ENCODE measurements around the gene PRR5L.
A peak's percentile ranks its signal among the peaks of the same experiment; 100 is the strongest.

PRR5L gene

DNA sequence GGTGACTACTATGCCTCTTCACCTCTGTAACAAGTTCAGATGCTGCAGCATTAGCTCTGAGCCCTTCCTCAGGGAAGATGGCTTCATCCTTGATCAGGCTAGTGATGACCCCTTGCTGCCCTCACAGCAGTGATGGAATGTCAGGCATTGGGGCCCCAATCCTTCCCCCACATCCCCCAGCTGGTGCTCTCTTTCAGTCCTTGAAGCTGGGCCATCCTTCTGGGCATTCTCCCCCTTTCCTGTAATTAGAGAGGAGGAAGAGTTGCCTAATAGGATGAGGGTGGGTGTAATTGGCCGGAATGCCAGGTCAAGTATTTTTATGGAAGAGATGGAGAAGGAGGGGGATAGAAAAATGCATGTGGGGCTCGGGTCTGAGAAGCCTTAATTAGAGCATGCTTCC is 151.4 kb downstream of the PRR5L start:
- no peak for DNase-seq

DNA sequence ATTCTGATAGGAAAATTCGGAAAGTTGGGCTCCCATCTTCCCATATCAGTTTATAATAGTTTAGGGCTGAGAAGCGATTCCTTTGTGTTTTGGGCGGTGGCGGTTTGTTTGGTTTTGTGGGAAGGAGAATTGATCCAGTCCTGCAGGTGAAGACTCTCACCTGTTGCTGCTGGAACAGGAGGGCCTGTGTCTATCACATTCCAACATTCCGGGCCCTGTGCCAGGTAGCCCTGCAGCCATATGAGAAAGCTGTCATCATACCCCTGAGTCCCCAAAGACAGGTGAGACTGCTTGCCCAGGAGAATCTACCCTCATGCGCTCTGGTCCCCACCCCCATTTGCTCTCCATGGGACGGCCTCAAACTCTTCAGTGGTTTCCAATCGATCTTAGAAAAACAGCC is 151.9 kb downstream of the PRR5L start:
- DNase-seq, result no peak

DNA sequence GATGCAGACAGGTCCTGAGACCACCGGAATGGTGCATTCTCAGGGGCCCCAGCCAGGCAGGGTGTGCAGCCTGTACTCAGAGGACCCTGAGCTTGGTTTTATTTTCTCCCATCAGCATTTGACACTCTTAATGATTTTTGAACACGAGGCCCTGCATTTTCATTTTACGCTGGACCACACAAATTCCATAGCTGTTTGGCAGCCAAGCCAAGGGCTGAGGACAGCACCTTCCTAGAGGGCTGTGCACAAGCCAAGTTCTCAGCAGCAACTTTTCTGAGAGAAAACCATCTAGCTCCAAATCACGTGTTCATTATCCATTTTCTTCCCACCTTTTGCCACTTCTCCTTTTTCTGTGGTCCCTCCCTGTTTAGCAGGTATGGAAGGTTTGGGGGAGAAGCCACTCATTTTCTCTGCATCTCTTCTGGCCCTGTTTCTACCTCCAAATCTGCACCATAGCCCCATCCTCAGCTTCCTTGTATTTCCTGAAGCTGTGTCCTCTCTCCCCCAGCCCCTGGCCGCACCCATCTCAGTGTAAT is 153.5 kb downstream of the PRR5L start:
- DNase-seq, result no peak

DNA sequence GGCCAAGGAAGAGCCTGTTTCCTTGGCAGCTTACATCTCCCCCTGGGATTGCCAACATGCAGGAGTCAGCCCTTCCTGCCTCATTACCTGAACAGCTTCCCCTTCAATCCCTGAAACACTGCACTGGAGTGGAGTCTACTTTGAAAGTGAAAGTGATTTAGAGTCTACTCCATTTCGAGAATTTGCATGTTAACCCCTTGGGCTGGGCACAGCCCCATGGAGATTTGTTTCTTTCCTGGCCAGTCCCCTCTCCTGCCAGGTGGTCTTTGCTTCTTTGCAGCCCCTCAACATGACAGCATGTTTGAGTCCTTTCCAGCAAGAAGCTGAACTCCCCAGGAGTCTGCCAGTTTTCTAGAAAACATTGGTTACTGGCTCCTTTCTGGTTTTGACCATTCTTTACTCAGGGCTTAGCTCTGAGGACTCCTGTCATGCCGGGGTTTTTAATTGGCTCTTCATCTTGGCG is 154.1 kb downstream of the PRR5L start:
- DNase-seq, result no peak

DNA sequence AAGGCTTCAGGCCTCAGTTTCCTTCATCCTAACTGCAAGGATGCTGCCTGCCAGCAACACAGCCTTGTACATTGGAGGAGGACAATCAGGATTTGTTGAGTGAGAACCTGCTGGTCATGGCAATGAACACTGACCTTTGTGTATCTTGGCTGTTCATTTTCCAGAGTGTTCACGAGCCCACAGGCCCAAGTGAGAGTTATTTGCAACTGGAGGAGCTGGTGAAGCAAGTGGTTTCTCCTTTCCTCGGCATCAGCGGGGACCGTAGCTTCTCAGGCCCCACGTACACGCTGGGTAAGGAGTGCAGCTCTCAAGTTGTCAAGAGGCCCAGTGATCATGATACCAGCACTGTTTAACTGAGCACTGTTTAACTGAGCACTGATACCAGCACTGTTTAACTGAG is 155.0 kb downstream of the PRR5L start:
- DNase-seq, result no peak

DNA sequence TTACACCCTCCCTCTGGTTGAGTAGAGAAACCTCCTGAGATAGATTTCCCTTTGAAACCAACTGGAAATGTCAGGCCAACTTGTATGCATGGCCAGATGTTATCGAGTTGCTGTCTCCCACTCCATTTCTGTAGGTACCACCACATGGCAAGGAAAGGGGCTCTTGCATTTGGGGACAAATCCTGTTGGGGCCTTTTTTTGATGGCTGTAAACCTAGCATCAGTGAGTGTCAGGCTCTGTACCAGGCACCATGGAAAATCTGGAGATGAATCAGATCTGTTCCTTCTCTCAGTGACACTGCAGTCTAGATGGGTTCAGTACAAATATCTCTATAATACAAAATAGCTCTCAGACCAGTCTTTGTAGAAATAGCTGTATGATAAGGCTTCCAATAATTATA is 155.6 kb downstream of the PRR5L start:
- DNase-seq, result no peak

DNA sequence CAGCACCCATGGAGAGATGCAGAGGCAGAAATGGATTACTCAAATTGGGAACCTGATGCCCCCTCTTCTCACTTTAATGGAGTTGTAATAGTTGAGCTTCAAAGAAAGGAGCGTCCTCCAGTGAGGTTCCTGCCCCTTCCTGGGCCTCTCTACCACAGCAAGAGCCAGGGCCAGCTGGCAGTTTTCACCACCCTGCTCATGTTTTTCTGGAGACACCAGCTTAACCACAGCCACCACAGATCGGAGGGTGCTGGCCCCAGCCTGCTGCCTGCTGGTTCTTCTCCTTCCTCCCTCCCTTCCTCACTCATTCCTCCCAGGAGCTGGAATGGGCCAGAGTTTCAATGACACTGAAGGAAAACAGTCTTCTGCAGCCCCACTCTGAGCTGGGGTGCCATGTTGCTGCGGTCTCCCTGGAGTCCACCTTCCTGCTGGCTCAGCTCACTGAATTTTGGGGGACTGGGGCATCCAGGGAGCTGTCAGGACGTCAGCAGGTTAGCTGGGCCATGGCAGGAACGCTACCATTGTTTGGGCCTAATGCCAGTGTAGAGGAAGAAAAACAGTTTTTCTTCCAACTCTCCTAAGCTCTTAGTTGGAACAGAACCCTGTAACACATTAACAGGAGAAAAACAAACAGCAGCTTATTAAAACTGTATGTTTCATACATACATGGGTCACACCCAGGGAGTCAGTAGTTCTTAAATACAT is 156.3 kb downstream of the PRR5L start:
- peak; percentile 57 for DNase-seq

DNA sequence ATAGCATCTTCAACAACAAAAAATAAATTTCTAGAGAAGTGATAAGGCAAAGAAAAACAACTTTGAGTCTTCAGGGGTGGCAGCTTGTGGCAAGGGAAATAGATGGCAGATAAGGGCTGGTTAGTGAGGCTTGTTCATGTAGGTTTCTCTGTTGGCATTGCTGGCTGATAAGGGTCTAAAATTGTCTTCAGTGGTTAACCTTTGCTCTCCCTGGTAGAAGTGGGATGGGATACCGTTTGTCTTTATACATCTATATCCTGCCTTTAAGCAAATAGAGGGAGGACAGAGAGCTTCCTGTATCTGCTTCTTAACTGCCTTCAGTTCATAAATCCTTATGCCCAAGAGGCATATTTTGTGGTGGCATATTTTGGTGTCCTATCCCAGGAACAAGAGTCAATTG is 156.9 kb downstream of the PRR5L start:
- DNase-seq, result peak; percentile 59

DNA sequence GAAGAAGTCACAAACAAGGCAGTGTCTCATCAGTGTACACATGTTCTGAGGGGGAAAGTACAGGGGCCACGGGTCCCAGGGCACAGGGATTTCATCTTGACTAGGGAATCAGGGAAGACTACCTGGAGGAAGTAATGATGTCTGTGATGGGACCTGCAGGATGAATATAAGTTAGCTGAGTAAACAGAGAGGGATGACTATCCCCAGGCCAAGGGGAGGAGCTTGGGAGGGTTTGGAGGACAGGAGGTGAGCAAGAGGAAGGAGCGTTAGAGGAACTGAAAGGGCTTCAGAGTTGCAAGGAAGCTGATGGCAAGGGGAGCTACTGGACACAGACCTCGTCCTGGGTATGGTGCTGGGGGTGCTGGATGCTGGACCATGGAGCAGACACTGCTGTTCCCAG is 157.6 kb downstream of the PRR5L start:
- DNase-seq, result peak; percentile 21

DNA sequence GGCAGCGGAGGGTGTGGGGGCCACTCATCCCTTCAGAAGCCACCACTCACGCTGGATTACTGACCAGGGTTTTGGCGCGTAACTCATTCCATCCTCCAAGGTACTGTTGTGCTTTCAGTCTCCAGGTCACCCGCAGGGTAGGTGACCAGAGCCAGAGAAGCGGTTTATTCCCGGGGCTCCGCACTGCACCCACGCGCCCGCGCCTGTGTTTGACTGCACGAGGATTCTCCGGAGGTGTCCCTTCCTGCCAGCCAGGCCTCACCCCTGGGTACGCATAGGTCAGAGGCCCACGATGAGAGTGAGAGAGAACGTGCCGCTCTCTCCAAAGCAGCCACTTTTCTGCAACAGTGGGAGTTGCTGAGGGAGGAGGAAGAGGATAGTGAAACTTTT is 158.5 kb downstream of the PRR5L start:
- DNase-seq, result no peak

DNA sequence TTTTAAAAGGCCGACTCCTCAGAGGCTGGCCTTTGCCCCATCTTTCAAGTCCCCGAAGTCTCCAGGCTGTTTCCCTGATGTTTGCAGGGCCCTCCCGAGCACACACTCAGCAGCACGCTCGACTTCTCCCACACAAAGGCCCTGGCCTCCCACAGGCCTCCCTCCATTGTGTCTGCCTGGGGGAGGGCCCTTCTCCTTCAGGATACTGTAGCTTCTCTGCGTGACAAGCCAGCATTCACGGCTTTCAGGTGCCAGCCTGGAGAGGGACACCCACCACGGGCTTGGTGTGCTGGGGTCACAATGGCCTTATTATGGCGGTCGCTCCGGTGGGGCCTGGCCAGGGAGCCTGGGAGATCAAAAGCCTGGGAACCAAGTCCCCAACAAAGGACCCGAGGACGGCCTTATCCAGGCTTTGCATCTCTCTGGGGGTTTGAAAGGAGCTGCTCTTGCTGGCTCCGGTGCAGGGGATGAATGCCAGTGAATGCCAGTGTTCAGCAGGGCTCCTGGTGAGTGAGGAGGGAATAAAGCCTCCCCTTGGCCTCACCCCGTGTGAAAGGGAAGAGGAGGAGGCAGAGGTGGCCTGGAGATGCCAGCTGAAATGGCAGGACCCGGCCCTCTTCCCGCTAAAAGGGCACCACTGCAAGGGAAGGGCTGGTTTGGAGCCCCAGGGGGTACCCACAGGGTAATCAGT is 159.0 kb downstream of the PRR5L start:
- no peak for DNase-seq

DNA sequence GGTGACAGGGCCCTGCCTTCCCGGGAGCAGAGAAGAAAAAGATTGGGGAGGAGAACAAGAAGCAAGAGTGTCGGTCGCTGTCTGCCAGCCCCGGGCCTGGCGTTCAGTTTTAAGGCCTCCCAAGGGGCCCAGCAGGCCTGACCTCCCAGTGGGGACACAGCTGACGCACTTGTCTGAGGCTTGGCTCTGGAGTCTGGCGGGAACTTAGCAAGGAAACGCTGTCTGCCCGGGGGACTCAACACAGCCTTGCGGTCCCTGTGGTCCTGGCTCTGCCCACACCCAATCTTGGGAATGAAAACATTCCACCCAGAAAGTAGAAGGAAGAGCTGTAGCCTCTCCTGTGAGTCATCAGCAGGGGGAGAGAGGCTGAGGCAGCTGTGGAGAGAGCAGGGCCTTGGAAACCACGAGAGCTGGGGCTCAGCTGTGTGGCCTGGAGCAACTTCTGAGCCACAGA is 159.6 kb downstream of the PRR5L start:
- DNase-seq, result peak; percentile 13

DNA sequence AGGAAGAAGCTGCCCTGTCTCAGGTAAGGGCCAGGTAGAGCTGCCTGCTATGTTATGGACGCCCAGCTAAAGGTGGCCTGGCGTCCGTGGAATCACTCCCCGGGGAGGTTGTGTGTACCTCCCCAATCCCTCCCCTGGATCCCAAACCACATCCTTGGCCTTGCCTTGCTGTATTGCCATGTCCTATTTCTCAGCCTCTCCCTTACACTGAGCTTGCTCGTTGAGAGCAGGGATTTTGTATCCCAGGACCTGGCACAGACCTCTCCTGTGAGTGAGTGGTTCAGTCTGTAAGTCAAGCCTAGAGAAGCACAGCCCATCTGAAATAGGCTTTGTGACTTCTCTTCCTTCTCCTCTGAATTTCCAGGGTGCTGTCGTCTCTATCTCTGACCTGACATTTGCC is 160.1 kb downstream of the PRR5L start:
- no peak for DNase-seq

DNA sequence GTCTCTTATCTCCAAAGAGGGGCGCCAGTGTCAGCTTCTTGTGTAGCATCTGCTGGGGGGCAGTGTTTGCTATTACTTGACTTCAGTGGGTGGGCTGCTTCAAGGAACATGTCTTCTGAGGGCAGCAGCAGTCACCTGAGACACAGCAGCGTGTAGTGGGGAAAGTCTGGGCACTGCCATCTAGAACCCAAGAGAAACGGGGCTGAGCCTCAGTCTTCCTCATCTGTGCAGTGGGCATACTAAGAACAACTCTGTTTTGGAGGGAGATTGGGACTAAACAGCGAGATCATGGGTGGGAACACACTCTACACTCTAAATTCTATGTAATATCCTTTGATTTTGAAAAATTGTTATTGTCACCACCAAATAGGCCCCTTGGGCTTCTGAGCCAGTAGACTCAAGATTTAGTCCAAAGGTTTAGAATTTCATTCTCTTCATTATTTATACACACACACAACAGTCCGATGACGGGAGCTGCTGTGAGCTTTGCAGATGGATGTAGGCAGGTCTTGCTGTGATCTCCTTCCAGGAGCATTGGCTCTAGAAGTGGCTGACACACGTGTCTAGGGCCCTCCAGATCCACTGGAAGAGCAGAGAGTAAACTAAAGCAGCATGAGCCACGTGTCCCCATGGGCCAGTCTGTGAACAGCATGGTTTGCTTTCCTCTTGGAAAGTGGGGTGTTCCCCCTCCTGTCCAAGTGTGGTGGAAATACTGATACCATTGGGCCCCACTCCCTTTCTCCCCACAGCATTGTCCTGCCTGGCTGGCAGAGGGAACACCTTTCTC is 162.2 kb downstream of the PRR5L start:
- DNase-seq, result no peak

DNA sequence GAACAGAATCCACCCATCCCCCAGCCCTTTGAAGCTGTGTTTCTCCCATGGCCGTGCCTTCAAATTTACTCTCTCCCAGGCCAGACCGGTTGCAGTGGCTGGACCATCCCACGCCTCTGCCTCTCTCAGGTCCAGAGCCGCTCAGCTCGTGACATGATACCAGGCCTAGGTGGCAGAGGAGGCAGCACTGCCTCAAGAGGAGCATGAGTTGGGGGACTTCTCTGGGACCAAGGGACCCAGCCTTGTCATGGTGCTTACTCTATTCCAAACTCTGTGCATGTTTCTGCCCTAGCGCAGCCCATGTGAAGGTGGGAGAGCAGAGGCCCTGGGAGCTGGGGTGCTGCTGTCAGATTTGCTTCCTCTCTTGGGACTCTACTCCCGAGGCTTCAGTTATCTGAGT is 163.0 kb downstream of the PRR5L start:
- no peak for DNase-seq

DNA sequence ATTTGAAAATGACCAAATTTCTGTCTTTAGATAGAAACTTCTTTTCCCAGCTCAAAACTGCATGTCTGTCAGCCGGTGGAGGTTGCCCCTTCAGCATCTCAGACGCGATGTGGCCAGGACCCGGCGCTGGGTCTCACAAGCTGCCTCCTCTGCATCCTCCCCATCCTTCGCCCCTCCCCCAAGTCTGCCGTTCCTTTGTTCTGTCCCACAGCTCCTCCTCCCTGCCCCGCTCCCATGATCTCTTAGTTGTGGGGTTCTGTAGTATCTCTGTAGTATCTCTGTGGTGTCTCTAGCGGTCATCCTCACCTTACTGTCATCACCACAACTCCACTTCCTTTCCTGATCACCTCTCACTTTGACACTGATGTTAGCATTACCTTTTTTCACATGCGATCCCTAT is 164.1 kb downstream of the PRR5L start:
- DNase-seq, result no peak

DNA sequence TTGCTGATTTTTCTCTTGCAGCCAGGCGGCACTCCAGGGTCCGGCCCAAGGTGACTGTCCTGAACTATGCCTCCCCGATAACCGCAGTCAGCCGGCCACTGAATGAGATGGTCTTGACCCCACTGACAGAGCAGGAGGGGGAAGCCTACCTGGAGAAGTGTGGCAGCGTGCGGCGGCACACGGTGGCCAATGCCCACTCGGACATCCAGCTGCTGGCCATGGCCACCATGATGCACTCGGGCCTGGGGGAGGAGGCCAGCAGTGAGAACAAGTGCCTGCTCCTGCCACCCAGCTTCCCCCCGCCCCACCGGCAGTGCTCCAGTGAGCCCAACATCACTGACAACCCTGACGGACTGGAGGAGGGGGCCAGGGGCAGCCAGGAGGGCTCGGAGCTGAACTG is 166.2 kb downstream of the PRR5L start:
- no peak for DNase-seq

DNA sequence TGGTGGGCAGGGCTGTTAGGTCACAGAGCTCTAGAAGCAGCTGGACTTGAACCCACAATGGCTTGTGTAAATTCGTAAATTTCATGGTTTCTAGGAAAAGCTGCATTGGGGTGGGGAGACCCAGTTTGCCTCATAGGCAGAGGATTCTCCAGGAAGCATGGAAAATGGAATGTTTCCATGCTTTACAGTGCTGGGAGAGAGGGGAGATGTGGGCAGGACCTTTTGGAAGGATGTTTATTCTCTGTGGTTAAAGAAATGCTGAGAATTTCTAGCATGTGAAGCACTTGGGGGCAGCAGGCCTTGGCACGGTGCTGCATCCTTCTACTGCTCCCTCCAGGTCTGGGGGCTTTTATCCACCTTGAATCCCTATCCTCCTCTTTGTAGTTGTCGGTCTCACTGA is 167.7 kb downstream of the PRR5L start:
- DNase-seq, result no peak

DNA sequence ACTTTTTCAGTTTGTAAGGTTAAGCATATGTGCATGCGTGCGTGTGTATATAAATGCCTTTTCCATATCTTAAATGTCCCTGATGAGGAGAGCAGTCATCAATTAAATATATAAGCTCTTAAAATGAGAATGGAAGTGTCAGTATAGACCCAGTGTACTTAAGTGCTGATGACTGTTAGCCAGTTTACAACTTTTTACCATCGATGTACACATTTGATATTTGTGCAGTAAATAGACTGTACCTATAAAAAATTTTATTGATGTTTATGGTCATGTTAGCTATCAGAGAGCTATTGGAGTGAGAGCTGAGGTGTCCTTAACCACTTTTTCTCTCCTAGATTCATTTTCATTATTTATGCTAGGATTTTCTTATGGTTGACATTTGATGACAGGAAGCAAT is 168.6 kb downstream of the PRR5L start:
- no peak for DNase-seq

DNA sequence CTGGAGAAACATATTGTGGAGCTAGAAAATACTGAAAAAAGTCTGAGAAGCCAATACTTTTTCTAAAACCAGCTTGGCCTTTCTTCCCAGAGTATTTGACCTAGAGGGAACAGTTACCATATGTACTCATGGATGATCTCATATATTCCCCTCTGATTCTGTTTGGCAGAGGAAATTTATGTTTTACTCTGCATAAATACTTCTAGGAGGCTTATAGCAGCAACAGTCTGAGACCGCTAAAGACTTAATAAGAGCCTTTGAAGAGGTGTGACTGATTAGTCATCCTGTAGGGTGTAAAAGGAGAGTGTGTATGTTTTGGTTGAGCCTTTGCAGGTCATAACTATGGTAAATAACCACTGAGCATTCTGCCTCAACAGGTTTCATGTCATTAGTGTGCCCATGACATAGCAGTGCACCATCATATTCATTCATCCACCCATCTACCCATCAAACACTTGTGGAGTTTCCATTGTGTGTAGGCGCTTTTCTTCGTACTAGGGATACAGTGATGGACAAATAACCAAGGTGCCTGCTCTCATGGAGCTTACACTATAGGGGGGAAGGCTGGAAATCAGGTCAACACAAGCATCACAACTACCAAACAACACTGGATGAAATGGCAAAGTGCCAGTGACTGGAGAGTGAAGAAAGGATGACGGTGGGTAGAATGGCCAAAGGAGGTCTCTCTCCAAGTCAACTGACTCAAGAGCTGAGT is 169.5 kb downstream of the PRR5L start:
- no peak for DNase-seq

DNA sequence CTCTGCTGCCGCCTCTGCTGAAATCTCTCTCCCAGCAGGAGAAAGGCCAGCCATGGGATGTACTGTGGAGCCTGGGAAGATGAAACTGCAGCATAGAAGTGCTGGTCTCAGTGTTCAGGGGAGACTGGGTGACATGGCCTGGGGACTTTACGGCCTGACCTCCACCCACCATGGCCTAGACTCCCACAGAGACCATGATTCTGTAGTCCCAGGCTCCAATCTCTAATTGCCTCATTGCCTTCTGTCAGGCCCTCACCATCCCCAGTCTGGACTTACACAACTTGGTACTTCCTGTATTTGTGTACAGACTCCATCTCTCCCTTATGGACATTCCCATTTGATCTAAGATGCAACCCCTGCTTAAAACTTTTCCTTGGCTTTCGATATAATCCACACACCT is 170.9 kb downstream of the PRR5L start:
- DNase-seq, result no peak

DNA sequence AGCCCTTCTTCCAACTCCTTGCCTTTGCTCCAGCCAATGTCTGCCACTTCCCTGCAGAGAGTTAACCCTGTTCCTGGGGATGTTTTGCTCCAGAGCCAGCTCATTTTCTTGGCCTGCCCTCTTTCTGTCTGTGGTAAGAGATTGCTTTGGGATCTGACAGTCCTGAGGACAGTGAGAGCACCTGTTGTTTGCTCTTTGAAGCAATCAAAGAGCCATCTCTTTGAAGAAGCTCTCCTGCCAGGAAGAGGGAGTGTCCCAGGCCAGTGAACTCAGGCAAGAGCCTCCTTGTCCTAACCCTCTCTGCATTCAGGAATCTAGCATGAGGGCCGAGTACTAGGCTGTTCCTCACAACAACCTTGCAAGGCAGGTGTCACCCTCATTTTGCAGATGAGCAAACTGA is 171.8 kb downstream of the PRR5L start:
- DNase-seq, result no peak

DNA sequence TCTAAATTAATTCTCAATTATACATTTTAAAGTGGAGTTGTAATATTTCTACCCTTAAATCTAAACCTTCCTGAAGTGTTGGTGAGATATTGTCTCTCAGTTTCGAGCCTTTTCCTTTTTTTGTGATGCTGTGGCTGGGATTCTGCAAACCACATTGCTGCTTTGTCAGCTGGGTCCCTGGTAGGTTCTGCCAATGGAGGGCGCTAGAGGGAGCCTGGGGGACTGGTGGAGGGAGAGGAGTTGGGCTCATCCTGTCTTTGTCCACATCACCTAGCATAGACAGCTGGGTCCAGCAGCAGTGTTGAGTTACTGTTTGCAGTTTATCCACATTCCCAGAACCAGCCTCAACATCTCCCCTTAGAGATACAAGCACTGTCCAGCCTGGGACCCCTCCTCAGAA is 173.0 kb downstream of the PRR5L start:
- DNase-seq, result no peak

Measured in GF-D8 (cell line).